GM23248 (cell line): ENCODE measurements around the gene ZNF503. TPM values are rescaled to one million over a fixed set of nuclear protein-coding genes. Genes with fewer than 3 reads are reported as not detected.

Experiments used
- DNase-seq: peaks from one replicate; pipeline ENCODE4 v3.0.0-alpha.2; 2015
- H2AFZ ChIP-seq: fragments of 200-600 bp; sonication (generic); 2 replicates; pipeline ENCODE4 v1.6.1; 2016; ENCODE audit warnings: antibody characterized with exemption
- H3F3A ChIP-seq: fragments of 200-600 bp; sonication (generic); 2 replicates; pipeline ENCODE4 v1.6.1; 2016; ENCODE audit warnings: mild to moderate bottlenecking, antibody characterized with exemption, mixed run types; ENCODE audit not compliant: insufficient read depth
- H3K27ac ChIP-seq: fragments of 200-600 bp; sonication (generic); 2 replicates; pipeline ENCODE4 v1.5.1; 2016; ENCODE audit warnings: mild to moderate bottlenecking
- H3K27me3 ChIP-seq: fragments of 200-600 bp; sonication (generic); replicated peaks from 2 replicates; pipeline ENCODE4 v1.6.1; 2016; ENCODE audit warnings: mild to moderate bottlenecking; ENCODE audit not compliant: insufficient read depth
- H3K36me3 ChIP-seq: fragments of 200-600 bp; sonication (generic); 2 replicates; pipeline ENCODE4 v1.6.1; 2016; ENCODE audit warnings: low read depth, mild to moderate bottlenecking
- H3K4me1 ChIP-seq: fragments of 200-600 bp; sonication (generic); 2 replicates; pipeline ENCODE4 v1.6.1; 2016; ENCODE audit warnings: mild to moderate bottlenecking; ENCODE audit not compliant: insufficient read depth
- H3K4me2 ChIP-seq: fragments of 200-600 bp; sonication (generic); one replicate; pipeline ENCODE4 v1.6.1; 2016; ENCODE audit warnings: mild to moderate bottlenecking; ENCODE audit not compliant: unreplicated experiment
- H3K4me3 ChIP-seq: fragments of 200-600 bp; sonication (generic); 2 replicates; pipeline ENCODE4 v1.5.1; 2016; ENCODE audit warnings: mild to moderate bottlenecking
- H3K79me2 ChIP-seq: fragments of 200-600 bp; sonication (generic); 2 replicates; pipeline ENCODE4 v1.6.1; 2016; ENCODE audit warnings: mild to moderate bottlenecking; ENCODE audit not compliant: insufficient read depth
- H3K9ac ChIP-seq: fragments of 200-600 bp; sonication (generic); 2 replicates; pipeline ENCODE4 v1.6.1; 2016; ENCODE audit warnings: mild to moderate bottlenecking
- H3K9me2 ChIP-seq: fragments of 200-600 bp; sonication (generic); 2 replicates; pipeline ENCODE4 v1.6.1; 2016; ENCODE audit warnings: mixed run types, mild to moderate bottlenecking, moderate library complexity; ENCODE audit not compliant: insufficient read depth
- H3K9me3 ChIP-seq: fragments of 200-600 bp; sonication (generic); one replicate; pipeline ENCODE4 v1.6.1; 2017; ENCODE audit warnings: low read depth
- H4K20me1 ChIP-seq: fragments of 200-600 bp; sonication (generic); 2 replicates; pipeline ENCODE4 v1.6.0; 2016; ENCODE audit not compliant: insufficient read depth
- EZH2 ChIP-seq: fragments of 200-600 bp; sonication (generic); IDR thresholded peaks from 2 replicates; pipeline ENCODE4 v1.6.1; 2018; ENCODE audit warnings: antibody characterized with exemption, mild to moderate bottlenecking; ENCODE audit not compliant: insufficient read depth, poor library complexity, severe bottlenecking
- EZH2phosphoT487 ChIP-seq: fragments of 200-600 bp; sonication (generic); IDR thresholded peaks from 2 replicates; pipeline ENCODE4 v1.6.1; 2018; ENCODE audit warnings: antibody characterized with exemption, moderate library complexity, mild to moderate bottlenecking, low read depth; ENCODE audit not compliant: insufficient read depth
- WGBS, 2 experiments: methylation state at CpG; one replicate each; pipeline ENCODE4 v1.1.6; 2015 to 2017; ENCODE audit warnings: low lambda C conversion rate in 2 of 2, low coverage in 1 of 2; ENCODE audit errors: missing lambda C conversion rate in 2 of 2; 5-methylcytosine and 5-hydroxymethylcytosine counted together
- in situ Hi-C: fragments of 300-500 bp; cut with MboI; formaldehyde crosslinking; loops from 2 replicates; pipeline ENCODE4 v1.15.0; 2020
- polyA plus RNA-seq: library from polyadenylated mRNA; unstranded; fragments of >200 nt; fragmentation: Nextera tagmentation; extraction: Ambion mirVana; gene quantifications from 2 replicates; pipeline ENCODE4 v1.2.1, GENCODE V29; 2016
- total RNA-seq: library from RNA; depleted of rRNA; stranded (reverse); fragments of >200 nt; shearing (Covaris generic); gene quantifications from 2 replicates; pipeline ENCODE4 v1.2.3, GENCODE V29; 2014

The ZNF503 gene
- total and polyA plus RNA-seq, 2 experiments from 2014 or later: 15.4 to 17.5 TPM

DNA sequence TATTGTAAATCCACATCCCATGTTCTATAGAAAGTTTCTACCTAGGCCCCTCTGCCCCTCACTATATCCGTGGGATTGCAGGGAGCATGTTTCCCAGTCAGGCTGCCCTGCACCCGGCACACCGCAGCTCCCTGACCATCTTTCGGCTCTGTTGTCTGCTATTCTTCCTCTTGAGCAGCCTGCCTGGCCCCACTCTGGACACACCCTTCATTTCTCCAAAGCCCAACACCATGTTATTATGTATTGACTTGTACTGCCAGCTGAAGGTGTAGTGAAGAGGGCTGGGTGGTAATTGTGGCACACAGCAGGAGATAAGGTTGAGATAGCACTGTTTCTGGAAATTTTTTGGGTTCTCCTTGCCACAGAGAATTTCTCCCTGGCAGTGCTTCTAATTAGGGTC lies 39.6 kb upstream of the ZNF503 start:
- in situ Hi-C loops: no loop called here
- H3K27ac ChIP-seq: no peak overlapping the region
- DNase-seq: no peak
- no peaks in the 10 kb centered on the region for H3K36me3 ChIP-seq
- TF ChIP-seq EZH2 (no peak), EZH2phosphoT487 (no peak)
- H3K9me3 ChIP-seq: no peaks in the 10 kb centered on the region
- no peaks in the 10 kb centered on the region for H3K4me1 ChIP-seq
- H3K27me3 ChIP-seq: no peaks in the 10 kb centered on the region
- no peak overlapping the region for H3K9ac ChIP-seq
- H3K4me2 ChIP-seq: no peak overlapping the region
- no peaks in the 10 kb centered on the region for H3F3A ChIP-seq
- no peaks in the 10 kb centered on the region for H4K20me1 ChIP-seq
- H3K79me2 ChIP-seq: no peaks in the 10 kb centered on the region
- H3K9me2 ChIP-seq: no peaks in the 10 kb centered on the region
- H3K4me3 ChIP-seq: no peak overlapping the region
- WGBS, 2 experiments: 68 to 85% methylated on average over 4 of the region's 4 CpGs
- no peak overlapping the region for H2AFZ ChIP-seq

DNA sequence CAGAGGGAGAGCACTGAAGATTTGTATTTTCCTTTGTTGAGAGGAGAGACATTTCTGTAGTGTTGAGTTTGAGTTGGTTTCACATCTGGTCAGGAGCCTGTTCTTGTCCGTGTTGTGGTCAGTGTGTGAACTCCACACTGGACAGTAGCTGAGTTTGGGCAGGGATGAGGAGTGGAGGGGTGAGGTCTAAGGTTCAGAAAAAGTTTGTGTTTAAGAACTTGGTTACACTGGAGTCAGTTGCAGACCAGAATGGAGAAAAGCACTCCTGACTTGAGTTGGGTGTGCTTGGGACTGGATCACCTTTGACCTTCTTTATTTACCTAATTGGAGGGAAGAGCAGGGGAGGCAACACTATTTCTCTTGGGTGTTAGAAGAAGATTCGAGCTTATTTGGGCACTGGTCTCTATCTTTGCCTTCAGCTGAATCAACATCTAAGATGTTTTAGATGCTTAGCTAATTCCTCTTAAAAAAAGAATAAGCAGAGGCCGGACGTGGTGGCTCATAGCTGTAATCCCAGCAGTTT lies 38.8 kb upstream of the ZNF503 start:
- Histone ChIP-seq H3K36me3 (no peaks in the 10 kb centered on the region), H3K9me3 (no peaks in the 10 kb centered on the region), H3K9ac (no peak overlapping the region), H3K27me3 (peaks cover 2% of the 10 kb centered on the region; the same call in 1 of the 2 replicates), H3F3A (no peaks in the 10 kb centered on the region), H3K9me2 (no peaks in the 10 kb centered on the region), H3K27ac (no peak overlapping the region), H4K20me1 (no peaks in the 10 kb centered on the region), H3K4me3 (no peak overlapping the region), H3K4me1 (no peaks in the 10 kb centered on the region), H3K4me2 (no peak overlapping the region), H3K79me2 (no peaks in the 10 kb centered on the region), H2AFZ (no peak overlapping the region)
- WGBS, 2 experiments: 70 to 77% methylated on average over 4 of the region's 4 CpGs
- DNase-seq: no peak
- TF ChIP-seq EZH2: no peak
- no peak for TF ChIP-seq EZH2phosphoT487
- in situ Hi-C loops: no loop called here

DNA sequence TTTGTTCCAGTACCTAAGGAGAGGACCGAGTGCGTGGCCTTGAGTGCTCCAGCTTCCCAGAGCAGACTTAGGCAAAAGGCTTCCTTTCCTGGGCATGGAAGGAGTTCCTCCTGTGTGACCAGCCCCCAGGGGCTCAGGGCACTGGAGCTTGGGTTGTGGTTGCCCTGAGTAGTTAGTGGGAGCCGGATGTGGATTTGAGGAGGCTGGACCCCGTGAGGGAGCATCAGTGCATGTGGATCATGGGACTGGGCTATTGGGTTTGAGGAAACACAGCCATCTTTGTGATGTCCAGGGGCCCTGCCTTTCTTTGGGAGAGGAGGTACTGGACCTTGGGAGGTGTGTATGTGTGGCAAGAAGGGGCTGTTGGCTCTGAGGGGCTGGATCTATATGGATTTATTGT lies 38.2 kb upstream of the ZNF503 start:
- Histone ChIP-seq H3F3A (no peaks in the 10 kb centered on the region), H3K4me2 (no peak overlapping the region), H3K27me3 (peaks cover 3% of the 10 kb centered on the region; the same call in 1 of the 2 replicates), H3K4me3 (no peak overlapping the region), H3K9ac (no peak overlapping the region), H3K27ac (no peak overlapping the region), H3K9me2 (no peaks in the 10 kb centered on the region), H4K20me1 (no peaks in the 10 kb centered on the region), H3K36me3 (no peaks in the 10 kb centered on the region), H3K79me2 (no peaks in the 10 kb centered on the region), H2AFZ (no peak overlapping the region), H3K4me1 (no peaks in the 10 kb centered on the region), H3K9me3 (no peaks in the 10 kb centered on the region)
- TF ChIP-seq EZH2: no peak
- TF ChIP-seq EZH2phosphoT487: no peak
- in situ Hi-C loops: no loop called here
- no peak for DNase-seq
- WGBS, 2 experiments: 93 to 96% methylated on average over 4 of the region's 4 CpGs

DNA sequence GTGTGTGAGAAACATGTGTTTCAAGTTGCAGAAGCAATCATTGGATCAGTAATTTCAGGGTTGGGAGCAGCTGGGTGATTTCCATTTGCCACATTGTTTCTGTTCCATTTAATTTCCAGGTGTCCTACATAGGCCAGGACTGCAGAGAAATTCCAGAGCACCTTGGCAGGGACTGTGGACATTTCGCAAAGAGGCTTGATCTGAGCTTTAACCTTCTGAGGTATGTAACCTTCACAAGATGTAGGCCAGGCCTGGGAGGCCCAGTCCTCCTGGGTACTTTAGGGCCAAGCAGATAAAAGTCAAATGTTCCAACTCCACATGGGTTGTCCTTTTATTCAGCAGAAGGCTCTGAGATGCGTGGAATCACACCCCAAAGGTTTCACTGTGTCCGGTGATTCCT lies 36.7 kb upstream of the ZNF503 start:
- no peak for TF ChIP-seq EZH2phosphoT487
- TF ChIP-seq EZH2: no peak
- WGBS, 2 experiments: 89 to 92% methylated on average over 3 of the region's 3 CpGs
- peaks cover 3% of the 10 kb centered on the region; the same call in 1 of the 2 replicates for H3K27me3 ChIP-seq
- H3K79me2 ChIP-seq: no peaks in the 10 kb centered on the region
- H3F3A ChIP-seq: no peaks in the 10 kb centered on the region
- no peak for DNase-seq
- in situ Hi-C loops: no loop called here
- H3K27ac ChIP-seq: no peak overlapping the region
- no peaks in the 10 kb centered on the region for H3K9me3 ChIP-seq
- no peaks in the 10 kb centered on the region for H4K20me1 ChIP-seq
- no peak overlapping the region for H3K4me2 ChIP-seq
- no peak overlapping the region for H2AFZ ChIP-seq
- H3K9ac ChIP-seq: no peak overlapping the region
- H3K9me2 ChIP-seq: no peaks in the 10 kb centered on the region
- no peaks in the 10 kb centered on the region for H3K36me3 ChIP-seq
- no peak overlapping the region for H3K4me3 ChIP-seq
- H3K4me1 ChIP-seq: no peaks in the 10 kb centered on the region

DNA sequence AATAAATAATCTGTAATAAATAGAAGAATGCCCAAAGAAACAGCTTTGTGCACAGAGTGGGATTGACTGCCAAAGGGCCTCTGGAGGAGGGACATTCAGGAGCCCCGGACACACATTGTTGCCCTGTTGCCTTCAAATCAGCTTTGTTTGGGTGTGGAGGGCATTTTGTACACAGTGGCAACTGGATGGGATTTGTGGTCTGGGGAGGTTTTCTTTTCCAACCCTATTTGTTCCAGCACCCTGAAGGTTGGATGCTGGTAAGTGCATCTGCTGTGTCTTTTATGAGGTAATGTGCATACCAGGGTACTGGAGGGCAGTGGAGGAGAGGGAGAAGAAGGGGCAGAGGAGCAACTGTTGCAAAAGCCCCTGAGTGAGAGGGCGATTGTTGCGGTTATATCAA lies 36.1 kb upstream of the ZNF503 start:
- no peaks in the 10 kb centered on the region for H3K9me2 ChIP-seq
- no peak overlapping the region for H3K9ac ChIP-seq
- no peaks in the 10 kb centered on the region for H3K79me2 ChIP-seq
- H3K4me1 ChIP-seq: no peaks in the 10 kb centered on the region
- no peaks in the 10 kb centered on the region for H4K20me1 ChIP-seq
- H3K4me2 ChIP-seq: no peak overlapping the region
- no peaks in the 10 kb centered on the region for H3K9me3 ChIP-seq
- no peaks in the 10 kb centered on the region for H3F3A ChIP-seq
- no peak for TF ChIP-seq EZH2
- WGBS, 2 experiments: 88 to 92% methylated on average over 3 of the region's 3 CpGs
- peaks cover 3% of the 10 kb centered on the region; the same call in 1 of the 2 replicates for H3K27me3 ChIP-seq
- H2AFZ ChIP-seq: no peak overlapping the region
- no peak for DNase-seq
- H3K4me3 ChIP-seq: no peak overlapping the region
- no peaks in the 10 kb centered on the region for H3K36me3 ChIP-seq
- no peak overlapping the region for H3K27ac ChIP-seq
- in situ Hi-C loops: no loop called here
